Aorta (tissue), 5 donors: ENCODE results near the gene HECTD4. TPM values are rescaled to one million over a fixed set of nuclear protein-coding genes. Genes with fewer than 3 reads are reported as not detected.

Experiments
- ATAC-seq: fragments of 200-7000 bp; cut with Tn5 transposase; one replicate; pipeline ENCODE4 v1.9.1; 2022; ENCODE audit warnings: moderate library complexity; ENCODE audit not compliant: low FRiP score
- DNase-seq, 2 donors: peaks; one replicate each; pipeline ENCODE4 v3.0.0-alpha.2; 2020
- H3K27ac ChIP-seq, 2 donors: one replicate each; pipeline ENCODE4 v1.5.1; 2013; ENCODE audit warnings: low read length in 2 of 2, mild to moderate bottlenecking in 2 of 2, moderate library complexity in 2 of 2, control low read depth in 1 of 2, inconsistent platforms in 1 of 2, low read depth in 1 of 2
- H3K27me3 ChIP-seq, 2 donors: one replicate each; pipeline ENCODE4 v1.6.1; 2013; ENCODE audit warnings: control low read depth in 1 of 2, low read length in 1 of 2, mild to moderate bottlenecking in 1 of 2, moderate library complexity in 1 of 2; ENCODE audit not compliant: insufficient read depth in 2 of 2, control insufficient read depth in 1 of 2
- H3K36me3 ChIP-seq, 2 donors: one replicate each; pipeline ENCODE4 v1.6.1; 2013; ENCODE audit warnings: control low read depth in 1 of 2, low read length in 1 of 2, mild to moderate bottlenecking in 1 of 2; ENCODE audit not compliant: insufficient read depth in 2 of 2, control insufficient read depth in 1 of 2
- H3K4me1 ChIP-seq, 2 donors: one replicate each; pipeline ENCODE4 v1.6.1; 2013; ENCODE audit warnings: low read length in 2 of 2, control low read depth in 1 of 2, mild to moderate bottlenecking in 1 of 2, moderate library complexity in 1 of 2; ENCODE audit not compliant: insufficient read depth in 2 of 2, control insufficient read depth in 1 of 2
- H3K4me3 ChIP-seq, 2 donors: one replicate each; pipeline ENCODE4 v1.5.1; 2013; ENCODE audit warnings: low read length in 2 of 2, control low read depth in 1 of 2, mild to moderate bottlenecking in 1 of 2
- H3K9me3 ChIP-seq: one replicate; pipeline ENCODE4 v1.6.1; 2013; ENCODE audit warnings: mild to moderate bottlenecking, low read length; ENCODE audit not compliant: control insufficient read depth
- WGBS, 2 donors: extraction: QIAGEN DNeasy Blood & Tissue Kit; methylation state at CpG; one replicate each; pipeline ENCODE4 v1.1.7; 2013; 5-methylcytosine and 5-hydroxymethylcytosine counted together
- intact Hi-C, 2 donors: fragments of 100-400 bp; cut with DNase I; formaldehyde crosslinking; loops; one replicate each; pipeline versions ENCODE4 v1.14.2 to v1.15.0; 2022
- polyA plus RNA-seq, 2 donors: library from polyadenylated mRNA; stranded (reverse); fragments of 200-250 nt; gene quantifications; one replicate each; pipeline ENCODE4 v1.2.3, GENCODE V29; 2013
- total RNA-seq, 2 donors: library from RNA; stranded (reverse); fragmentation: NEBNext Ultra II Directional; extraction: Animal tissue kit (Norgen Biotek cat#: 25700); gene quantifications; one replicate each; pipeline ENCODE4 v1.2.1, GENCODE V29; 2021
- donor health status: healthy with polysubstance abuse.
- donor health status: Bipolar disorder and iron deficiency.
- donor health status: DM: no; HTN: no; CAD: no.
- donor health status: DM: no; HTN: no; CAD: no.
- donor health status: DM: yes; HTN: yes; CAD: no.

The HECTD4 gene
- total and polyA plus RNA-seq, 4 donors, result 16.0 to 78.5 (median 44.5) TPM

GRCh38 chr12:112308652-112309051, 73.6 kb downstream of the HECTD4 start:
- Histone ChIP-seq H3K4me3 (no peak overlapping the region), H3K27ac (no peak overlapping the region), H3K27me3 (no peaks in the 10 kb centered on the region), H3K4me1 (no peaks in the 10 kb centered on the region), H3K36me3 (peaks cover 2 to 3% of the 10 kb centered on the region in 2 donors), H3K9me3 (no peaks in the 10 kb centered on the region)
- ATAC-seq, result no peak
- 50 to 53% methylated on average over 6 of the region's 6 CpGs for WGBS, 2 donors
- no peak for DNase-seq
- intact Hi-C loops, result no loop called here

GRCh38 chr12:112308161-112308560, 74.1 kb downstream of the HECTD4 start:
- Histone ChIP-seq H3K4me1 (no peaks in the 10 kb centered on the region), H3K9me3 (no peaks in the 10 kb centered on the region), H3K36me3 (peaks cover 2 to 3% of the 10 kb centered on the region in 2 donors), H3K27me3 (no peaks in the 10 kb centered on the region), H3K4me3 (no peak overlapping the region), H3K27ac (no peak overlapping the region)
- intact Hi-C loops, result no loop called here
- WGBS, 2 donors, result 92 to 93% methylated on average over 1 of the region's 1 CpG
- no peak for DNase-seq
- ATAC-seq, result no peak

- peaks cover 2 to 3% of the 10 kb centered on the region in 2 donors for H3K36me3 ChIP-seq
- H3K4me1 ChIP-seq, result no peaks in the 10 kb centered on the region
- H3K27me3 ChIP-seq, result no peaks in the 10 kb centered on the region
- H3K4me3 ChIP-seq, result no peak overlapping the region
- intact Hi-C loops, result no loop called here
- WGBS, 2 donors, result 96 to 98% methylated on average over 2 of the region's 2 CpGs
- ATAC-seq (no peak), DNase-seq (no peak)
- H3K9me3 ChIP-seq, result no peaks in the 10 kb centered on the region
- H3K27ac ChIP-seq, result no peak overlapping the region
Measured at GRCh38 chr12:112307317-112308011, 74.8 kb downstream of the HECTD4 start.

- 96% methylated on average over 3 of the region's 3 CpGs for WGBS, 2 donors
- no peak for ATAC-seq
- intact Hi-C loops, result no loop called here
Measured at GRCh38 chr12:112305951-112306350, 76.3 kb downstream of the HECTD4 start.

GRCh38 chr12:112304436-112304835, 77.8 kb downstream of the HECTD4 start:
- 95 to 100% methylated on average over 4 of the region's 4 CpGs for WGBS, 2 donors
- ATAC-seq, result no peak
- intact Hi-C loops, result no loop called here

More at GRCh38 chr12:112305951-112306350, 76.3 kb downstream of the HECTD4 start:
- peaks cover 0 to 3% of the 10 kb centered on the region in 2 donors for H3K36me3 ChIP-seq
- H3K4me1 ChIP-seq, result no peaks in the 10 kb centered on the region
- no peaks in the 10 kb centered on the region for H3K9me3 ChIP-seq
- H3K27me3 ChIP-seq, result no peaks in the 10 kb centered on the region
- no peak overlapping the region for H3K4me3 ChIP-seq
- H3K27ac ChIP-seq, result no peak overlapping the region
- no peak for DNase-seq

GRCh38 chr12:112303799-112304198, 78.4 kb downstream of the HECTD4 start:
- Histone ChIP-seq H3K27me3 (no peaks in the 10 kb centered on the region), H3K36me3 (peaks cover 0 to 3% of the 10 kb centered on the region in 2 donors), H3K4me1 (no peaks in the 10 kb centered on the region), H3K9me3 (no peaks in the 10 kb centered on the region), H3K4me3 (no peak overlapping the region), H3K27ac (no peak overlapping the region)
- DNase-seq (no peak), ATAC-seq (no peak)
- intact Hi-C loops, result no loop called here
- 80 to 86% methylated on average over 2 of the region's 2 CpGs for WGBS, 2 donors

More at GRCh38 chr12:112304436-112304835, 77.8 kb downstream of the HECTD4 start:
- Histone ChIP-seq H3K9me3 (no peaks in the 10 kb centered on the region), H3K36me3 (peaks cover 0 to 3% of the 10 kb centered on the region in 2 donors), H3K4me3 (no peak overlapping the region), H3K4me1 (no peaks in the 10 kb centered on the region), H3K27me3 (no peaks in the 10 kb centered on the region), H3K27ac (no peak overlapping the region)
- DNase-seq, result no peak

GRCh38 chr12:112303004-112303403, 79.2 kb downstream of the HECTD4 start:
- Histone ChIP-seq H3K4me3 (no peak overlapping the region), H3K27me3 (no peaks in the 10 kb centered on the region), H3K9me3 (no peaks in the 10 kb centered on the region), H3K27ac (no peak overlapping the region), H3K36me3 (peaks cover 0 to 3% of the 10 kb centered on the region in 2 donors), H3K4me1 (no peaks in the 10 kb centered on the region)
- intact Hi-C loops, result no loop called here
- DNase-seq (no peak), ATAC-seq (no peak)
- 53 to 65% methylated on average over 3 of the region's 3 CpGs for WGBS, 2 donors

- Histone ChIP-seq H3K9me3 (no peaks in the 10 kb centered on the region), H3K4me1 (no peaks in the 10 kb centered on the region), H3K36me3 (peaks cover 0 to 7% of the 10 kb centered on the region in 2 donors), H3K27ac (no peak overlapping the region), H3K4me3 (no peak overlapping the region), H3K27me3 (no peaks in the 10 kb centered on the region)
- WGBS, 2 donors, result 83 to 90% methylated on average over 3 of the region's 3 CpGs
- no peak for DNase-seq
- intact Hi-C loops, result no loop called here
- no peak for ATAC-seq
Measured at GRCh38 chr12:112299704-112300103, 82.5 kb downstream of the HECTD4 start.

- no peak for DNase-seq
- Histone ChIP-seq H3K27ac (no peak overlapping the region), H3K27me3 (no peaks in the 10 kb centered on the region), H3K4me3 (no peak overlapping the region), H3K9me3 (no peaks in the 10 kb centered on the region), H3K4me1 (no peaks in the 10 kb centered on the region), H3K36me3 (peaks cover 0 to 7% of the 10 kb centered on the region in 2 donors)
- intact Hi-C loops, result no loop called here
- no peak for ATAC-seq
Measured at GRCh38 chr12:112297188-112297587, 85.0 kb downstream of the HECTD4 start.
